Mononuclear cell (primary cell): ENCODE measurements around the gene TCP1. TPM values are rescaled to one million over a fixed set of nuclear protein-coding genes. Genes with fewer than 3 reads are reported as not detected.
"Not testable (repeated sequence)": the region's sequence is repeated elsewhere in the genome, so short reads cannot be mapped to it uniquely, and the experiment has no call there.

Experiments used
- H3K27me3 ChIP-seq: 2 replicates; pipeline ENCODE4 v1.6.0; 2011; ENCODE audit warnings: low read length, control low read depth; ENCODE audit not compliant: insufficient read depth
- H3K4me1 ChIP-seq: 2 replicates; pipeline ENCODE4 v1.5.1; 2011; ENCODE audit warnings: mild to moderate bottlenecking, low read length, control low read depth; ENCODE audit not compliant: insufficient read depth
- H3K4me3 ChIP-seq: 2 replicates; pipeline ENCODE4 v1.5.1; 2011; ENCODE audit warnings: mild to moderate bottlenecking, low read length, moderate library complexity
- H3K9me3 ChIP-seq: 2 replicates; pipeline ENCODE4 v1.5.1; 2011; ENCODE audit warnings: low read depth, mild to moderate bottlenecking, control low read depth, low read length
- total RNA-seq: library from RNA; depleted of rRNA; stranded (reverse); fragments of >200 nt; gene quantifications from one replicate; pipeline ENCODE4 v1.2.3, GENCODE V29; 2012

TCP1 gene
- total RNA-seq, result 137 TPM

DNA sequence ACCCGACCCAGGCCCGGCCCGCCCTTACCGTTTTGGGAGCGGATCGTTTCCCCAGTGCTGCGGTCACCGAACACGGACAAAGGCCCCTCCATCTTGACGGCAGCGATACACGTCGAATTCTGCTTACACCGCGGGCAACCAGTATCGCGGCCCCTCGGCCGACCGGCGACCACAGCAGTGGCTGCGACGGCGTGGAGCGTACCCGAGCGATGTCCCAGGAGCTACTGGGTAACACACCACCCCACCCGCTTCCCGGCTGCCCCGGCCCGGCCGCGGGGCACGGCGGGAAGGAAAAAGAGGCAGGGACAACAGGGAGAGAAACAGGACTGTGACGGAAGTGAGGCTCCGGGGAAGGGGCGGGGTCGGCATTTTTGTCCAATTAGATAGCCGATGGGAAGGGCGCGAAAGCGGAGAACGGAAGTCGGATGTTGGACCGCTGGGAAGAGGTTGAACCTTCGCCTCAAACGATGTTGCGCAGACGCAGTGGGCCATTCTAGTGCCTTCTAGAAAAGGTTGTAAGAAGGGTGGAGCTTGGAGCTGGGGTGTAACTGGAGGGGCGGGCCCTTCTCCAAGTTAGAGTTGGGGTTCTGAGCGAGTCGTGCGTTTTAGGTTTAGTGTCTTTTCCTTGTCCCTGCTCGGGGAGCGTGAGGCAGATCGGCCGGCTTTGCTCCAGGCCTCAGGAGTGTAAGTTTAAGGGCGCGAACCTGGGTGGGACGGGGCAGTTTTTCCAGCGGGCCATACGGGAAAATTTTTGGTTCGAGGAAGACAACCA lies at the start of gene TCP1:
Gene TCP1 (minus strand): TSS at position 226 of the 772 bp plus-strand sequence. CDS start 134 bp downstream, at position 92.
- Histone ChIP-seq H3K9me3 (no peaks in the 10 kb centered on the region), H3K4me3 (peak within 1 kb of the TSS; percentile 89), H3K27me3 (no peaks in the 10 kb centered on the region), H3K4me1 (peaks cover 33% of the 10 kb centered on the region)

DNA sequence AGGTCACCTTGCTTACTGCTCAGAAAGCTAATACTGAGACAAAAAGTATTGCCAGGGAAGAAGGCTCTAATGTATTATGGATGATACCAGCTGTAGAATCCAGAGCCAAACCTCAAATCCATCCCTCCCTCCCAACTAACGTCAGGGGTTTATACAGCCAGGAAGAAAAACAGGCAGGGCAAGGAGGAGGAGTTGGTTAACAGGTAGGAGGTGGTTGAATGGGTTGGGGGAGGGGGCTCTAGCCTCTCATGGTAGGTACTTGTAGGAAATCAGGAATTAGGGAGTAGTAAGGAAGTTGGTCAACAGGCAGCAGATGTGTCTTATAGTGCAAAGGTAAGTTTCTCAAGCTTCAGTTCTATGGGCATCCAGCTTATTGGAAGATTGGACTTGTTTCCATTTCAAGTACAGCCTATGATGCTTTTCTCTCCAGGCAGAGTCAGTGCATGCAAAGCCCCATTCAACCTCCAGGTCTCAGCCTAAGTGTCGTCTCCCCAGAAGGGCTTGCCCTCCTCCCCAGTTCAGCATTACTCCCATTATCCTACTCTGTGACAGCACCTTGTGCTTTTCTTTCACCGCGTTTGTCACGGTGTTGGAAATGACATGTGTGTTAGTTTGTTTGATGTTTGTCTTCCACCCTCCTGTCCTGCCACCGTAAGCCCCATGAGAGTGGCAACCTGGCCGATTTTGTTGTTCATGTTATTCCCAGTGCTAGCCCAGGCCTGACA lies 48.8 kb upstream of the TCP1 start:
- H3K4me1 ChIP-seq, result no peaks in the 10 kb centered on the region
- no peaks in the 10 kb centered on the region for H3K27me3 ChIP-seq
- H3K4me3 ChIP-seq, result no peak overlapping the region
- H3K9me3 ChIP-seq, result no peaks in the 10 kb centered on the region

DNA sequence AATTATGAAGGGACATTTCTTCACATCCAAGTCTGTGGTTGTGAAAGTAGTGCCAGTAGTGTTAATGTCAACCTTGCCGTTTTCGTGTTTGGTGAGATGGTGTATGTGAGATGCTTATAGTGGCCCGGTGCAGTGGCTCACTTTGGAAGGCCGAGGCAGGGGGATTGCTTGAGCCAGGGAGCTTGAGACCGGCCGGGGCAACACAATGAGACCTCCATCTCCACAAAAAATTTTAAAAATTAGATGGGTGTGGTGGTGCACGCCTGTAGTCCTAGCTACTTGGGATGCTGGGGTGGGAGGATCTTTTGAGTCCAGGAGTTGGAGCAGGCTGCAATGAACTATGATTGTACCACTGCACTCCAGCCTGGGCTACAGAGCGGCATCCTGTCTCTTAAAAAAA lies 48.1 kb upstream of the TCP1 start:
- Histone ChIP-seq H3K4me1 (no peaks in the 10 kb centered on the region), H3K27me3 (no peaks in the 10 kb centered on the region), H3K4me3 (no peak overlapping the region)

DNA sequence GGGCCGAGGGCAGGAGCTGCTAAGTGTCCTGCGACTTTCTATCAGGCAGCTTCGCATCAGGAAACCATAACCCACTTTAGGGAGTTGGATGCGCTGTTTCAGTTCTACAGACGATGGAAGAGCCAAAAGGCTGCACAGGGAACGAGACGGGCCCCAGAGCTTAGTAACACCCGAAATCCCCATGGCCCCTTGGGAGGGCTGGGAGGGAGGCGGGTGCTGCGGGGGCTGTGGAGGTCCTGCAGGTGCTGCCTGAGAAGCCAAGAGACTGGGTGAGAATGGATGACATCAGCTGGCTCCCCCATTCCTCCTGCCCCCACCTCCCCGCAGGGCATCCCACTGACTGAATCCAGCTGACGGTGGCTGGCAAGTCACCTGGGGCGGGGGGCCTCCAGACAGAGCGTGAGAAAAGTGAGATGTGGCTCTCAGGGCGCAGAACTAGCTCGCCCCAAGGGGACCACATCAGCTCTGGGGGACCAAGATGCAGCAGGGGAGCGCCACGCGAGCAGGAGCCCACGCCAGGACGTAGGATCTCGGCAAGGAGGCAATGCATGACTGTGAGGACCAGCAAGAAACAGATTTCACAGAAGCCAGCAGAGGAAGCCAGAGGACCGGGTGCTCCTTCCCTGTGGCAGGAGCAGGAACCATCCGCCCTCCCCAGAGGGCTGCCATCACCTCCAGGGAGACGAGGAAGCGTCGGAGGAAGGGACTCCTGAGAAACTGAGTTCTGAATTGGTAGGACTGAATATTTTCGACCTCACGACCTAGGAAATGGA lies 47.5 kb upstream of the TCP1 start:
- Histone ChIP-seq H3K27me3 (no peaks in the 10 kb centered on the region), H3K4me1 (no peaks in the 10 kb centered on the region), H3K9me3 (no peaks in the 10 kb centered on the region), H3K4me3 (no peak overlapping the region)

More for the DNA sequence above, 48.1 kb upstream of the TCP1 start:
- no peaks in the 10 kb centered on the region for H3K9me3 ChIP-seq

DNA sequence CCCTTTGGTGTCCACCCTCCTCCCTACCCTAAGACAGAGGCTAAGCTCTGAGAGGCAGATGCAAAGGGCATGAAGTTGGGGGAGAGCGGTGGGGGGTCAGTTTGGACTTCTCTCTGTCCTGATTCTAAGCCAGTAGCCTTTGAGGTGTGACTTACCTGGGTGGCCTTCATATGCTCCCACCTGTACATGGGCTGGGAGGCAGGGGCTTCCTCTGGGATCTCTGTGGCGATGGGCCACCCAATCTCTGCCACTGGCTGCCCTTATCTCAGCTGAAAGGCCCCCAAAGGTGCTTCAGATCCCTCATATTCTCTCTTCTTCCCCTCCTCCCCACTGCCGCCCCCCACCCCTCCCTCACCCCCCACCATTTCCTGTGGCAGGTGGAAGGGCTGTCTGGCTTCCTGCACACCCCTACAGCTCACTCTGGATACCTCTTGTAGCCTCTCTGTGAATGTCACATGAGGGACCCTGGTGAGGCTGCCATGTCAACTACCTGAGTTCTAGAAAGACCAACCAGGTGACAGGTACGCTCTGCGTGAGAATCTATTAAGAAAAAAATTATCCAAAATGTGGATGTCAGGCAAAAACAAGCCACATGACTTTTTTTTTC lies 44.7 kb upstream of the TCP1 start:
- no peaks in the 10 kb centered on the region for H3K9me3 ChIP-seq
- H3K4me3 ChIP-seq, result no peak overlapping the region
- no peaks in the 10 kb centered on the region for H3K27me3 ChIP-seq
- H3K4me1 ChIP-seq, result peaks cover 12% of the 10 kb centered on the region

DNA sequence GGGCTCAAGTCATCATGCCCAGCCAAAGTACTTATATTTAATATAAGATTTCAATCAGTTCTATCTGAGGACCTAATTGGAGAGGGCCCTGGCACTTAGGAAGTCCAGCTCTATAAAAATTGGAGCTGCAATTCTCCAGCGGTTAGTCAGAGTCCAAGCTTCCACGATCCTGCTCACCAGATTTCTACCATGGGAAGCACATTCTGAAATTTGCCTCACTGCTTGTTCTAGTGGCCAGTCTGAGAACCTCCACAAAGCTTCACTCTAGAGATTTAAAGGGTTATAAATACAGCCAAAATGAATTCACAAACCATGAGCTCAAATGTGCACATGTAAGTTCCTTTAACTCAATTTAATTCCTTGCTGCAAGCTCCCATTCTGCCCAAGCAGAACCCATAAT lies 44.2 kb upstream of the TCP1 start:
- no peaks in the 10 kb centered on the region for H3K27me3 ChIP-seq
- H3K4me1 ChIP-seq, result peaks cover 15% of the 10 kb centered on the region
- no peak overlapping the region for H3K4me3 ChIP-seq
- no peaks in the 10 kb centered on the region for H3K9me3 ChIP-seq

DNA sequence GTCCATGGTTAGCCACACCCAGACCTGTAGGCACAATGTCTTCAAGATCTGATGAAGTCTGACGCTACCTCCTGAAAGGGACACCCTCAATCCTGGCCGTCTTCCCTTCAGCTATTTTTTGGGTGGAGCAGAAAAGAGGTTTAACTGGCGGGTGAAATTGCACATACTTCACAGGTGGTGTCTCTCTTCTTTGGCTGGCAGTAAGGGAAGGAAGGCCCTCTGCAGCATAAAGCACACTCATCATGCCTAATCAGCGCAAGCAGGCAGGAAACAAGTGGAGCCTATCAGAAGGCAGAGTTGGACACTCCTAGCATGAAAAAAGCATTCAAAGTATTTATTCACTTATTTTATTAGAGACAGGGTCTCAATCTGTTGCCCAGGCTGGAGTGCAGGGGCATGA lies 43.5 kb upstream of the TCP1 start:
- Histone ChIP-seq H3K9me3 (no peaks in the 10 kb centered on the region), H3K4me1 (peaks cover 15% of the 10 kb centered on the region), H3K27me3 (no peaks in the 10 kb centered on the region), H3K4me3 (no peak overlapping the region)

DNA sequence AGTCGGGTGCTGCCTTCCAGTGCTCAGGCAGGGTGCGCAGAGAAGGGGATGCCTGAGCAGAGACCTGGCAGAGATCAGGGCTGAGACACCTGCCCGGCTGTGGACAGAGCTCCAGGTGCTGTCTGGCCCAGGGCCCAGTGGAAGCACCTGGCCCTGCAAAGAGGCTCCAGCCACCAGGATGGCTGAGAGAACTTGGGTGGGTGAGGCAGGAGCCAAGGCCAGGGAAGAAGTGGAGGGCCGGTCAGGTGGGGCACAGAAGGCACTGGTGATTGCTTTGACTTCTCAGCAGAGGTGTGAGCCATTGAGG lies 41.9 kb upstream of the TCP1 start:
- peaks cover 15% of the 10 kb centered on the region for H3K4me1 ChIP-seq

DNA sequence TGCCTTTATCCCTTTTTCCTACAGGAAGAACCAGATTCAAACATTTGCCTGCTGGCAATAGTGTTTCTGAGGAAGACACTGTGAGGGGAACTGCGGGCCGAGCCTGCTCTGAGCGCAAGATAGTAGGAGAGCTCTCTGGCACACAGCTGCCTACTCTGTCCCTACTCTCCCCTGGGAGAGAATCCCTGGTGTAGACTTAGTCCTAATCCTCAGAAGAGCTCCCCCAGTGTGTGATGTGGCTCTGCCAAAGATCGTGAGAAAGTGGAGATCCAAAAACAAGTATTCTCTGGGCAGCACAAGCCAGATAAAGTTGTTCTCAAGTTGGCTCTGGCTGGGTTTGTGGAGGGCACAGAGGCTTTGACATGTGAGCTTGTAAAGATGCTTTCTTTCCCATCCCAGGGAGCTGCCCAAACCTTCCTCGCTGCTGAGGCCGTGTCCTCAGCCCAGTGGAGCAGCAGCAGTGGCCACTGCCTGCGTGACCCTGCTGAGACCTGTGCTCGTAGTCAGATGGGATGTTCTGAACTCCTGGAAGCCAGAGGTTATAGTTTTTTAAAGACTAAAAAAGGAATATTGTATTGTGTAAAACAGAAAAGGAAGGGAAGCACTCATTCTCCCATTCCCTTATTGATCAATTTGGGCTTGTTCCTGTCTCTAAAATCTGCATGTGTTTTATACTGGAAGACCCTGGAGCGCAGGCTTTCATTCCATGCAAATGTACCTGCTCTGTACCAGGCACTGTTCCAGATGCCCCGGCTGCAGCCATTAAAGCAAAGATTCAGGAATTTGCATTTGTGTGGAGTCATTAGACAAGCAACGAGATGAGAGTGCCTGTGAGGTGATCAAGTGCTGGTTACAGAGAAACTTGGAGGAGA lies 41.3 kb upstream of the TCP1 start:
- no peaks in the 10 kb centered on the region for H3K27me3 ChIP-seq
- peaks cover 15% of the 10 kb centered on the region for H3K4me1 ChIP-seq
- no peaks in the 10 kb centered on the region for H3K9me3 ChIP-seq
- no peak overlapping the region for H3K4me3 ChIP-seq

More for the DNA sequence above, 41.9 kb upstream of the TCP1 start:
- no peak overlapping the region for H3K4me3 ChIP-seq
- H3K27me3 ChIP-seq, result no peaks in the 10 kb centered on the region
- no peaks in the 10 kb centered on the region for H3K9me3 ChIP-seq

DNA sequence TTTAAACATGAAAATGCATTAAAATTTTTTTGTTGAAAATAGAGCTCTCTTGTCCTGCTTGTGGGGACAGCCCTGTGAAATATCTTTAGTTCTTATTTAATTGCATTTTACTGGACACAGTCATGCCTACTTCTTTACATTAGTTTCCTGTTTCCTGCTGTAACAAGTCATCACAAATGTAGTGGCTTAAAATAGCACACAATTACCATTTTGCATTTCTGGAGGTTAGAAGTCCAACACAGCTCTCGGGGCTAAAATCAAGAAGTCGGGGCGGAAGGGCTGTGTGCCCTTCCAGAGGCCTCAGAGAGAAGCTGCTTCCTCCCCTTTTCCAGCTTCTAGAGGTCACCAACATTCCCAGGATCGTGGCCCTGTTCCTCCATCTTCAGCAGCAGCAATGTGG lies 40.1 kb upstream of the TCP1 start:
- H3K27me3 ChIP-seq, result no peaks in the 10 kb centered on the region
- H3K9me3 ChIP-seq, result no peaks in the 10 kb centered on the region
- H3K4me1 ChIP-seq, result peaks cover 15% of the 10 kb centered on the region
- H3K4me3 ChIP-seq, result no peak overlapping the region

DNA sequence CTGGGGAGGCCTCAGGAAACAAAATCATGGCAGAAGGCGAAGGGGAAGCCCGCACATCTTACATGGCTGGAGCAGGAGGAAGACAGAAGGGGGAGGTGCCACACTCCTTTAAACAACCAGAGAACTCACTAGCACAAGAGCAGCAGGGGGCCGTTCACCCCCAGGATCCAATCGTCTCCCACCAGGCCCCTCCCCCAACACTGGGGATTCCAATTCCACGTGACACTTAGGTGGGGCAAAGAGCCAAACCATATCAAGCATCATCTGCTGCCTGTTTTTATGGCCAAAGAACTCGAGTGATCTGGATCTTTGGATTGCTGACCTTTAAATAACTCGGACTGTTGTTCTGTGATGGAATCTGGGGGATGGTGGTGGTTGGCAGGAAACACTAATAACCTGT lies 38.7 kb upstream of the TCP1 start:
- H3K27me3 ChIP-seq, result no peaks in the 10 kb centered on the region
- H3K4me3 ChIP-seq, result no peak overlapping the region
- peaks cover 15% of the 10 kb centered on the region for H3K4me1 ChIP-seq
- H3K9me3 ChIP-seq, result no peaks in the 10 kb centered on the region

DNA sequence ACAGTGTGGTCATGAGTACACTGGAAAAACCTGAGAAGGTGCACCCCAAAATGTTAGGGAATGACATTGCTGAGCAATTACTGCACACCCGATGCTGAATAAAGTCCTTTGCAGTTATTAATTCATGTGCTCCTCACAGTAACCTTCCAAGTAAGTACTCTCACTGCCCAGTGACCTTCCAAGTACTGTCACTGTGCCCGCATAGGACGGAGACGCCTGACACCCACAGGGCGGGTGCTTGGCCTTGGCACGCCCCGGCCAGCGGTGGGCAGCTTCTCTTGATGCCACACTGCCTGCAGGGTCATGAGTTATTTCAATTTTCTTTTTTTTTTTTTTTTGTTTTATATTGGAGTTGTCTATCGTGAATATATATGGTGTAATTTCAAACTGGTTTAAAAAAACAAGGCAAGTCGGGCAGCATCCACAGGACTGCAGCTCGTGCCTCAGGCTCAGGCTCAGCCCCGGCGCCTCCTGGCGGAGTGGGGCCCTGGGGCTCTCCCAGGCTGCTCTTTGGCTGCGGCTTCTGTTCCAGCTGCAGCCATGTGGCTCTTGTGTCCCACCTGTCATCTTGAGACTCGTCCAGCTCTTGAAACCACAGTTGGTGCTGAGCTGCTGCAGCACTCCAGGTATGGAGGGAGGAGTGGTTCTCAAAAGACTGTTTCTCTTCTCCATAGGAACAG lies 37.7 kb upstream of the TCP1 start:
- Histone ChIP-seq H3K4me1 (peaks cover 15% of the 10 kb centered on the region), H3K27me3 (no peaks in the 10 kb centered on the region), H3K9me3 (no peaks in the 10 kb centered on the region), H3K4me3 (no peak overlapping the region)

DNA sequence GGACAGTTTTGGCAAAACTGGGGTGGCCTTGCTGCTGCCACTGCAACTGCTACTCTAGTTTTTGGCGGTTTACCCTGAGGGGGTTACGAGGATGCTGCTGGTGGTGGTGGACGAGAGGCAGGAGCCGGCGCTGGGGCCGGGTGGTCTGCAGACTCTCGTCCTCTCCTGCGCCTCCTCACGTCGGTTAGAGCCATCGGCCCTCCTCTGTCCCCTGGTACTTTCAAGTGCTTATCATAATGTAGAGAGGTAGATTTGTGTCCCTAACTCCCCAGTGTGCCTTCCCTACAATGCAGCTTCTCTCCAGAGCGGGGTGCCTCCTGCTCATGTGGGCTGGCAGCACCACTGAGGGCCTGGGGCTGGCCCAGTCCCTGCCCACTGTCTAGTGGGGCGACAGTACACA lies 36.6 kb upstream of the TCP1 start:
- Histone ChIP-seq H3K9me3 (no peaks in the 10 kb centered on the region), H3K4me3 (no peak overlapping the region), H3K4me1 (peaks cover 21% of the 10 kb centered on the region), H3K27me3 (no peaks in the 10 kb centered on the region)

DNA sequence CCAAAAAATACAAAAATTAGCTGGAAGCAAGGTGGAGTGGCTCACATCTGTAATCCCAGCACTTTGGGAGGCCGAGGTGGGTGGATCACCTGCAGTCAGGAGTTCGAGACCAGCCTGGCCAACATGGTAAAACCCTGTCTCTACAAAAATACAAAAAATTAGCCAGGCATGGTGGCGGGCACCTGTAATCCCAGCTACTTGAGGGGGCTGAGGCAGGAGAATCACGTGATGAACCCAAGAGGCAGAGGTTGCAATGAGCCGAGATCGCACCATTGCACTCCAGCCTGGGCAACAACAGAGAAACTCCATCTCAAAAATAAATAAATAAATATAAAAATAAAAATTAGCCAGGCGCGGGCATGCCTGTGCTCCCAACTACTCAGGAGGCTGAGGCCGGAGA lies 35.3 kb upstream of the TCP1 start:
- not testable (repeated sequence) for H3K27me3 ChIP-seq, H3K9me3 ChIP-seq, H3K4me3 ChIP-seq
- H3K4me1 ChIP-seq, result peaks cover 28% of the 10 kb centered on the region
